ENCODE data around the gene CCNJL. TPM values are rescaled to one million over a fixed set of nuclear protein-coding genes. Genes with fewer than 3 reads are reported as not detected.

The CCNJL gene
- total and polyA plus RNA-seq, 12 donors = 2.9 to 20.8 (median 6.4) TPM

GRCh38 chr5:160289721-160290120, 22.6 kb downstream of the CCNJL start:
- no peak for TF ChIP-seq CTCF (IDR thresholded peaks at IDR 0.05)
- ATAC-seq (no peak), DNase-seq (no peak)
- H3K9me3 ChIP-seq = no peaks in the 10 kb centered on the region
- 58 to 60% methylated on average over 7 of the region's 7 CpGs for WGBS, 2 donors
- intact Hi-C loops (cut with DNase I) = no loop called here
- H3K4me3 ChIP-seq = no peak overlapping the region
- H3K36me3 ChIP-seq = no peaks in the 10 kb centered on the region
- H3K27me3 ChIP-seq = no peaks in the 10 kb centered on the region
- peak overlapping the region in 9 of 10 donors; percentile 38 to 88 (median 80) for H3K27ac ChIP-seq
- H3K4me1 ChIP-seq = peaks cover 5 to 57% (median 41%) of the 10 kb centered on the region in 9 donors

- Histone ChIP-seq H3K9me3 (no peaks in the 10 kb centered on the region), H3K27me3 (no peaks in the 10 kb centered on the region), H3K4me3 (no peak overlapping the region), H3K27ac (peak overlapping the region in 9 of 10 donors; percentile 38 to 88 (median 80)), H3K36me3 (no peaks in the 10 kb centered on the region), H3K4me1 (peaks cover 5 to 56% (median 37%) of the 10 kb centered on the region in 9 donors)
- intact Hi-C loops (cut with DNase I) = no loop called here
- TF ChIP-seq CTCF (IDR thresholded peaks at IDR 0.05) = no peak
- no peak for ATAC-seq
- no peak for DNase-seq
- WGBS, 2 donors = 22 to 41% methylated on average over 2 of the region's 2 CpGs
These were observed 23.1 kb downstream of the CCNJL start for GRCh38 chr5:160289356-160289651.

GRCh38 chr5:160287378-160288051, 24.8 kb downstream of the CCNJL start:
- Histone ChIP-seq H3K27me3 (no peaks in the 10 kb centered on the region), H3K4me1 (peaks cover 5 to 49% (median 31%) of the 10 kb centered on the region in 9 donors), H3K27ac (peak overlapping the region; percentile 24 to 88 (median 83)), H3K4me3 (no peak overlapping the region), H3K36me3 (no peaks in the 10 kb centered on the region), H3K9me3 (no peaks in the 10 kb centered on the region)
- WGBS, 2 donors = 12 to 19% methylated on average over 8 of the region's 8 CpGs
- intact Hi-C loops (cut with DNase I) = loop anchor here in 1 of 10 donors (1.0 kb wide), 1 partner anchor 18 kb away; no protein-coding TSS in a partner anchor
- ATAC-seq (peak; percentile 90 to 98 (median 96)), DNase-seq (peak; percentile 82 to 87)
- no peak for TF ChIP-seq CTCF (IDR thresholded peaks at IDR 0.05)

GRCh38 chr5:160286947-160287346, 25.4 kb downstream of the CCNJL start:
- Histone ChIP-seq H3K4me3 (no peak overlapping the region), H3K27me3 (no peaks in the 10 kb centered on the region), H3K36me3 (no peaks in the 10 kb centered on the region), H3K27ac (peak overlapping the region; percentile 24 to 88 (median 83)), H3K9me3 (no peaks in the 10 kb centered on the region), H3K4me1 (peaks cover 5 to 49% (median 31%) of the 10 kb centered on the region in 9 donors)
- intact Hi-C loops (cut with DNase I) = loop anchor here in 1 of 10 donors (1.0 kb wide), 1 partner anchor 18 kb away; no protein-coding TSS in a partner anchor
- no peak for DNase-seq
- 78 to 83% methylated on average over 6 of the region's 6 CpGs for WGBS, 2 donors
- no peak for TF ChIP-seq CTCF (IDR thresholded peaks at IDR 0.05)
- no peak for ATAC-seq

Measured in heart right ventricle (tissue), 16 donors.